Liver (tissue), 9 donors: Measurements from ENCODE around the gene PHF2. TPM values are rescaled to one million over a fixed set of nuclear protein-coding genes. Genes with fewer than 3 reads are reported as not detected.

ENCODE experiments used
- DNase-seq: peaks from one replicate; pipeline ENCODE4 v3.0.0-alpha.2; 2017; ENCODE audit warnings: low spot score
- H3K27ac ChIP-seq, 2 donors: one replicate each; pipeline ENCODE4 v1.7.0; 2013; ENCODE audit warnings: inconsistent platforms in 2 of 2, low read length in 2 of 2, control low read depth in 1 of 2, low read depth in 1 of 2, mild to moderate bottlenecking in 1 of 2
- H3K27me3 ChIP-seq, 4 donors: one replicate each; pipeline versions ENCODE4 v1.6.1 to v1.7.0; 2013; ENCODE audit warnings: low read length in 3 of 4, inconsistent platforms in 1 of 4, mild to moderate bottlenecking in 1 of 4, moderate library complexity in 1 of 4; ENCODE audit not compliant: control insufficient read depth in 4 of 4, insufficient read depth in 4 of 4
- H3K36me3 ChIP-seq, 4 donors: one replicate each; pipeline versions ENCODE4 v1.6.1 to v1.7.0; 2013; ENCODE audit warnings: low read length in 3 of 4, mild to moderate bottlenecking in 3 of 4, low read depth in 1 of 4, moderate library complexity in 1 of 4; ENCODE audit not compliant: control insufficient read depth in 4 of 4, insufficient read depth in 3 of 4
- H3K4me1 ChIP-seq, 4 donors: one replicate each; pipeline versions ENCODE4 v1.6.1 to v1.7.0; 2013; ENCODE audit warnings: low read length in 3 of 4, mild to moderate bottlenecking in 3 of 4, moderate library complexity in 1 of 4; ENCODE audit not compliant: control insufficient read depth in 4 of 4, insufficient read depth in 4 of 4
- H3K4me3 ChIP-seq, 3 donors: one replicate each; pipeline versions ENCODE4 v1.6.1 to v1.7.0; 2013; ENCODE audit warnings: low read length in 3 of 3, control low read depth in 1 of 3, low read depth in 1 of 3, mild to moderate bottlenecking in 1 of 3
- H3K9ac ChIP-seq, 2 donors: one replicate each; pipeline ENCODE4 v1.7.0; 2013; ENCODE audit warnings: low read length in 2 of 2, mild to moderate bottlenecking in 2 of 2, moderate library complexity in 2 of 2, control low read depth in 1 of 2, low read depth in 1 of 2
- H3K9me3 ChIP-seq, 4 donors: one replicate each; pipeline versions ENCODE4 v1.6.1 to v1.7.0; 2013; ENCODE audit warnings: low read length in 3 of 4; ENCODE audit not compliant: control insufficient read depth in 4 of 4
- EGR1 ChIP-seq, 2 donors: IDR thresholded peaks; 2 replicates each; pipeline ENCODE4 v1.6.1; 2016 to 2018; ENCODE audit warnings: antibody characterized with exemption in 2 of 2, low read depth in 2 of 2
- FOXA1 ChIP-seq: IDR thresholded peaks from 2 replicates; pipeline ENCODE4 v1.6.1; 2016; ENCODE audit warnings: antibody characterized with exemption
- FOXA2 ChIP-seq: IDR thresholded peaks from 2 replicates; pipeline ENCODE4 v1.6.1; 2016; ENCODE audit warnings: antibody characterized with exemption
- GABPA ChIP-seq, 2 donors: IDR thresholded peaks in 1 of 2; conservative IDR thresholded peaks in 1 of 2; 2 replicates each; pipeline ENCODE4 v1.6.1; 2016; ENCODE audit warnings: antibody characterized with exemption in 2 of 2, mild to moderate bottlenecking in 1 of 2, moderate library complexity in 1 of 2
- HNF4G ChIP-seq: IDR thresholded peaks from 2 replicates; pipeline ENCODE4 v1.6.1; 2016; ENCODE audit warnings: antibody characterized with exemption
- JUND ChIP-seq, 2 donors: IDR thresholded peaks; 2 replicates each; pipeline ENCODE4 v1.6.1; 2016; ENCODE audit warnings: antibody characterized with exemption in 2 of 2
- RAD21 ChIP-seq, 2 donors: IDR thresholded peaks; 2 replicates each; pipeline ENCODE4 v1.6.1; 2016; ENCODE audit warnings: antibody characterized with exemption in 2 of 2, mild to moderate bottlenecking in 2 of 2
- RXRA ChIP-seq, 2 donors: IDR thresholded peaks; 2 replicates each; pipeline ENCODE4 v1.6.1; 2017 to 2018; ENCODE audit warnings: antibody characterized with exemption in 2 of 2, mild to moderate bottlenecking in 1 of 2
- SP1 ChIP-seq: IDR thresholded peaks from 2 replicates; pipeline ENCODE4 v1.6.1; 2018; ENCODE audit warnings: antibody characterized with exemption, mild to moderate bottlenecking
- TAF1 ChIP-seq: conservative IDR thresholded peaks from 2 replicates; pipeline ENCODE4 v1.6.1; 2016; ENCODE audit warnings: antibody characterized with exemption, mild to moderate bottlenecking
- YY1 ChIP-seq: IDR thresholded peaks from 2 replicates; pipeline ENCODE4 v1.6.1; 2016; ENCODE audit warnings: antibody characterized with exemption, mild to moderate bottlenecking
- WGBS: extraction: QIAGEN DNeasy Blood & Tissue Kit; methylation state at CpG from one replicate; pipeline ENCODE4 v1.1.7; 2013; 5-methylcytosine and 5-hydroxymethylcytosine counted together
- polyA plus RNA-seq, 2 donors: library from polyadenylated mRNA; stranded (reverse) in 1 of 2; unstranded in 1 of 2; fragments of 200-250 nt in 1 of 2; fragments of >200 nt in 1 of 2; fragmentation: Nextera tagmentation in 1 of 2; extraction: Ambion mirVana in 1 of 2; gene quantifications; one replicate each; pipeline versions ENCODE4 v1.2.1 to v1.2.3, GENCODE V29; 2013 to 2015
- total RNA-seq, 2 donors: library from RNA; depleted of rRNA; stranded (reverse); fragments of >200 nt; gene quantifications; one replicate each; pipeline ENCODE4 v1.2.3, GENCODE V29; 2014
- TF ChIP-seq, protein P1 (sequence below): IDR thresholded peaks from 2 replicates; pipeline ENCODE4 v1.6.1; 2016; ENCODE audit warnings: antibody characterized with exemption
- TF ChIP-seq, protein P2 (sequence below): IDR thresholded peaks from 2 replicates; pipeline ENCODE4 v1.6.1; 2016; ENCODE audit warnings: antibody characterized with exemption, mild to moderate bottlenecking
- TF ChIP-seq, protein P3 (sequence below): IDR thresholded peaks from 2 replicates; pipeline ENCODE4 v1.6.1; 2016; ENCODE audit warnings: antibody characterized with exemption
- TF ChIP-seq, protein P4 (sequence below): IDR thresholded peaks from 2 replicates; pipeline ENCODE4 v1.6.1; 2016; ENCODE audit warnings: antibody characterized with exemption
- TF ChIP-seq, protein P5 (sequence below): fragments of 150-350 bp; IDR thresholded peaks from 2 replicates; pipeline ENCODE4 v1.5.1; 2017; ENCODE audit warnings: improper control_type of control experiment, low read depth, low read length; ENCODE audit not compliant: missing input control
- donor health status: healthy.
- donor health status: healthy.
- donor health status: healthy.
- donor health status: healthy.
- donor health status: healthy.

The PHF2 gene
- total and polyA plus RNA-seq, 4 donors: 2.3 to 8.6 (median 6.7) TPM

DNA sequence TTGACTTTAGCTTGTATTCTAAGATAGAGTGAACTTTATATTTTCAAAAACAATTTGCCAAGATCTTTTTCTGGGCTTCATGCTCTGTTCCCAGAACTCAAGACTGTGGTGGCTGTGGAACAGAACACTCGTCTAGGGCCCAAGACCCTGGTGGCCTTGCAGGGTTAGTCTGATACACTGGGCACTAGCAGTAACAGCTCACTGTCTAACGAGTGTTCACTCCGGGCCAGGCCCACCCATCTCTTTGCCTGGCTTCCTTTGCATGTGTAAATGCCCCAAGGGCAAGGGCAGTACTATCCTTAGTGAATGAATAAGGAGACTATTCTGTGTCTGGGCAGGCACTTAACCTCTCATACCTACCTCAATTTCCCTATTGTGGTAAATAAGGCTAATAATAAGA is 47.4 kb downstream of the PHF2 start:
- Histone ChIP-seq H3K27me3 (no peaks in the 10 kb centered on the region), H3K4me1 (peaks cover 0 to 16% (median 6%) of the 10 kb centered on the region in 4 donors), H3K9me3 (peaks cover 0 to 5% (median 3%) of the 10 kb centered on the region in 4 donors), H3K4me3 (no peak overlapping the region), H3K9ac (no peak overlapping the region), H3K27ac (no peak overlapping the region), H3K36me3 (no peaks in the 10 kb centered on the region)
- TF ChIP-seq, protein P1, sequence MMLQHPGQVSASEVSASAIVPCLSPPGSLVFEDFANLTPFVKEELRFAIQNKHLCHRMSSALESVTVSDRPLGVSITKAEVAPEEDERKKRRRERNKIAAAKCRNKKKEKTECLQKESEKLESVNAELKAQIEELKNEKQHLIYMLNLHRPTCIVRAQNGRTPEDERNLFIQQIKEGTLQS: no peak
- no peak for TF ChIP-seq YY1
- TF ChIP-seq, protein P2, sequence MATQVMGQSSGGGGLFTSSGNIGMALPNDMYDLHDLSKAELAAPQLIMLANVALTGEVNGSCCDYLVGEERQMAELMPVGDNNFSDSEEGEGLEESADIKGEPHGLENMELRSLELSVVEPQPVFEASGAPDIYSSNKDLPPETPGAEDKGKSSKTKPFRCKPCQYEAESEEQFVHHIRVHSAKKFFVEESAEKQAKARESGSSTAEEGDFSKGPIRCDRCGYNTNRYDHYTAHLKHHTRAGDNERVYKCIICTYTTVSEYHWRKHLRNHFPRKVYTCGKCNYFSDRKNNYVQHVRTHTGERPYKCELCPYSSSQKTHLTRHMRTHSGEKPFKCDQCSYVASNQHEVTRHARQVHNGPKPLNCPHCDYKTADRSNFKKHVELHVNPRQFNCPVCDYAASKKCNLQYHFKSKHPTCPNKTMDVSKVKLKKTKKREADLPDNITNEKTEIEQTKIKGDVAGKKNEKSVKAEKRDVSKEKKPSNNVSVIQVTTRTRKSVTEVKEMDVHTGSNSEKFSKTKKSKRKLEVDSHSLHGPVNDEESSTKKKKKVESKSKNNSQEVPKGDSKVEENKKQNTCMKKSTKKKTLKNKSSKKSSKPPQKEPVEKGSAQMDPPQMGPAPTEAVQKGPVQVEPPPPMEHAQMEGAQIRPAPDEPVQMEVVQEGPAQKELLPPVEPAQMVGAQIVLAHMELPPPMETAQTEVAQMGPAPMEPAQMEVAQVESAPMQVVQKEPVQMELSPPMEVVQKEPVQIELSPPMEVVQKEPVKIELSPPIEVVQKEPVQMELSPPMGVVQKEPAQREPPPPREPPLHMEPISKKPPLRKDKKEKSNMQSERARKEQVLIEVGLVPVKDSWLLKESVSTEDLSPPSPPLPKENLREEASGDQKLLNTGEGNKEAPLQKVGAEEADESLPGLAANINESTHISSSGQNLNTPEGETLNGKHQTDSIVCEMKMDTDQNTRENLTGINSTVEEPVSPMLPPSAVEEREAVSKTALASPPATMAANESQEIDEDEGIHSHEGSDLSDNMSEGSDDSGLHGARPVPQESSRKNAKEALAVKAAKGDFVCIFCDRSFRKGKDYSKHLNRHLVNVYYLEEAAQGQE: no peak
- peak; percentile 21 for DNase-seq
- WGBS: 91% methylated on average over 3 of the region's 3 CpGs

DNA sequence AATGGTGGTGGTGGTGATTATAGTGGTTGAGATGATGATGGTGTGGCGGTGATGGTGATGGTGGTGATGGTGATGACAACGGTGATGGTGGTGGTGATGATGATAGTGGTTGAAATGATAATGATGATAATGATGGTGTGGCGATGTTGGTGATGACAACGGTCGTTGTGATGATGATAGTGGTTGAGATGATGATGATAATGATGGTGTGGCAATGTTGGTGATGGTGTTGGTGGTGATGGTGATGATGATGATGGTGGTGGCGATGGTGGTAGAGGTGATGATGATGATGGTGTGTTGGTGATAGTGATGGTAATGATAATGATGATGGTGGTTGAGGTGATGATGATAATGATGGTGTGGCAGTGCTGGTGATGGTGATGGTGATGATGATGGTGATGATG is 48.0 kb downstream of the PHF2 start:
- DNase-seq: no peak
- Histone ChIP-seq H3K36me3 (no peaks in the 10 kb centered on the region), H3K4me1 (peaks cover 0 to 16% (median 5%) of the 10 kb centered on the region in 4 donors), H3K9ac (no peak overlapping the region), H3K27ac (no peak overlapping the region), H3K9me3 (peaks cover 0 to 5% (median 3%) of the 10 kb centered on the region in 4 donors), H3K4me3 (no peak overlapping the region), H3K27me3 (no peaks in the 10 kb centered on the region)
- no peak for TF ChIP-seq RAD21 (IDR thresholded peaks at IDR 0.05)
- no peak for TF ChIP-seq GABPA (IDR thresholded peaks at IDR 0.05 in 1 of 2, conservative IDR thresholded peaks at IDR 0.05 in 1 of 2)
- TF ChIP-seq, protein P2: no peak
- TF ChIP-seq FOXA1: no peak
- no peak for TF ChIP-seq EGR1 (IDR thresholded peaks at IDR 0.05; ENCODE audit: low read depth in 2 of 2)
- TF ChIP-seq RXRA (IDR thresholded peaks at IDR 0.05): no peak
- TF ChIP-seq YY1: no peak
- no peak for TF ChIP-seq SP1
- TF ChIP-seq, protein P3, sequence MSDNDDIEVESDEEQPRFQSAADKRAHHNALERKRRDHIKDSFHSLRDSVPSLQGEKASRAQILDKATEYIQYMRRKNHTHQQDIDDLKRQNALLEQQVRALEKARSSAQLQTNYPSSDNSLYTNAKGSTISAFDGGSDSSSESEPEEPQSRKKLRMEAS: no peak
- TF ChIP-seq, protein P1: no peak
- TF ChIP-seq, protein P4, sequence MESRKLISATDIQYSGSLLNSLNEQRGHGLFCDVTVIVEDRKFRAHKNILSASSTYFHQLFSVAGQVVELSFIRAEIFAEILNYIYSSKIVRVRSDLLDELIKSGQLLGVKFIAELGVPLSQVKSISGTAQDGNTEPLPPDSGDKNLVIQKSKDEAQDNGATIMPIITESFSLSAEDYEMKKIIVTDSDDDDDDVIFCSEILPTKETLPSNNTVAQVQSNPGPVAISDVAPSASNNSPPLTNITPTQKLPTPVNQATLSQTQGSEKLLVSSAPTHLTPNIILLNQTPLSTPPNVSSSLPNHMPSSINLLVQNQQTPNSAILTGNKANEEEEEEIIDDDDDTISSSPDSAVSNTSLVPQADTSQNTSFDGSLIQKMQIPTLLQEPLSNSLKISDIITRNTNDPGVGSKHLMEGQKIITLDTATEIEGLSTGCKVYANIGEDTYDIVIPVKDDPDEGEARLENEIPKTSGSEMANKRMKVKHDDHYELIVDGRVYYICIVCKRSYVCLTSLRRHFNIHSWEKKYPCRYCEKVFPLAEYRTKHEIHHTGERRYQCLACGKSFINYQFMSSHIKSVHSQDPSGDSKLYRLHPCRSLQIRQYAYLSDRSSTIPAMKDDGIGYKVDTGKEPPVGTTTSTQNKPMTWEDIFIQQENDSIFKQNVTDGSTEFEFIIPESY: no peak
- TF ChIP-seq FOXA2: no peak
- TF ChIP-seq JUND (IDR thresholded peaks at IDR 0.05): no peak
- TF ChIP-seq, protein P5, sequence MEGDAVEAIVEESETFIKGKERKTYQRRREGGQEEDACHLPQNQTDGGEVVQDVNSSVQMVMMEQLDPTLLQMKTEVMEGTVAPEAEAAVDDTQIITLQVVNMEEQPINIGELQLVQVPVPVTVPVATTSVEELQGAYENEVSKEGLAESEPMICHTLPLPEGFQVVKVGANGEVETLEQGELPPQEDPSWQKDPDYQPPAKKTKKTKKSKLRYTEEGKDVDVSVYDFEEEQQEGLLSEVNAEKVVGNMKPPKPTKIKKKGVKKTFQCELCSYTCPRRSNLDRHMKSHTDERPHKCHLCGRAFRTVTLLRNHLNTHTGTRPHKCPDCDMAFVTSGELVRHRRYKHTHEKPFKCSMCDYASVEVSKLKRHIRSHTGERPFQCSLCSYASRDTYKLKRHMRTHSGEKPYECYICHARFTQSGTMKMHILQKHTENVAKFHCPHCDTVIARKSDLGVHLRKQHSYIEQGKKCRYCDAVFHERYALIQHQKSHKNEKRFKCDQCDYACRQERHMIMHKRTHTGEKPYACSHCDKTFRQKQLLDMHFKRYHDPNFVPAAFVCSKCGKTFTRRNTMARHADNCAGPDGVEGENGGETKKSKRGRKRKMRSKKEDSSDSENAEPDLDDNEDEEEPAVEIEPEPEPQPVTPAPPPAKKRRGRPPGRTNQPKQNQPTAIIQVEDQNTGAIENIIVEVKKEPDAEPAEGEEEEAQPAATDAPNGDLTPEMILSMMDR: no peak
- TF ChIP-seq TAF1: no peak
- TF ChIP-seq HNF4G: no peak
- WGBS: 95% methylated on average over 6 of the region's 6 CpGs
